Muscle of arm (tissue), 14 donors: ENCODE data around the gene ZBTB24. TPM values are rescaled to one million over a fixed set of nuclear protein-coding genes. Genes with fewer than 3 reads are reported as not detected.
A peak's percentile ranks its signal among the peaks of the same experiment; 100 is the strongest.
"Not testable (repeated sequence)": the region's sequence is repeated elsewhere in the genome, so short reads cannot be mapped to it uniquely, and the experiment has no call there.

Source experiments
- DNase-seq: peaks from one replicate; pipeline ENCODE4 v3.0.0-alpha.2; 2013
- long read RNA-seq, 11 donors: transcript quantifications; one replicate each; lab custom pipeline, GENCODE V29; 2026
- polyA plus RNA-seq, 12 donors: library from polyadenylated mRNA; unstranded; fragments of 120-200 nt; gene quantifications; one replicate each; pipeline ENCODE4 v1.2.1, GENCODE V29; 2013; ENCODE audit not compliant: insufficient read length in 12 of 12

Gene ZBTB24
- 1 to 10 TPM in 11 of 12 donors, not detected in 1; 4.9 to 8.9 (median 5.8) TPM for polyA plus RNA-seq
- long read RNA-seq, donor 1, full-length matches to known transcripts = 1 of 10 reads
- long read RNA-seq, donor 1, partial matches to known transcripts = 9 of 10 reads
- long read RNA-seq, donor 1, other reads (novel, unspliced or antisense) = 0 of 10 reads
- long read RNA-seq, donor 2 = 0 reads
- long read RNA-seq, donor 3 = 0 reads
- long read RNA-seq, donor 4 = 0 reads
- long read RNA-seq, donor 5, full-length matches to known transcripts = 1 of 1 reads
- long read RNA-seq, donor 5, partial matches to known transcripts = 0 of 1 reads
- long read RNA-seq, donor 5, other reads (novel, unspliced or antisense) = 0 of 1 reads
- long read RNA-seq, donor 6, full-length matches to known transcripts = 2 of 2 reads
- long read RNA-seq, donor 6, partial matches to known transcripts = 0 of 2 reads
- long read RNA-seq, donor 6, other reads (novel, unspliced or antisense) = 0 of 2 reads
- long read RNA-seq, donor 7 = 0 reads
- long read RNA-seq, donor 8, full-length matches to known transcripts = 3 of 3 reads
- long read RNA-seq, donor 8, partial matches to known transcripts = 0 of 3 reads
- long read RNA-seq, donor 8, other reads (novel, unspliced or antisense) = 0 of 3 reads
- long read RNA-seq, donor 9 = 0 reads
- long read RNA-seq, donor 10, full-length matches to known transcripts = 1 of 1 reads
- long read RNA-seq, donor 10, partial matches to known transcripts = 0 of 1 reads
- long read RNA-seq, donor 10, other reads (novel, unspliced or antisense) = 0 of 1 reads
- long read RNA-seq, donor 11 = 0 reads

DNA sequence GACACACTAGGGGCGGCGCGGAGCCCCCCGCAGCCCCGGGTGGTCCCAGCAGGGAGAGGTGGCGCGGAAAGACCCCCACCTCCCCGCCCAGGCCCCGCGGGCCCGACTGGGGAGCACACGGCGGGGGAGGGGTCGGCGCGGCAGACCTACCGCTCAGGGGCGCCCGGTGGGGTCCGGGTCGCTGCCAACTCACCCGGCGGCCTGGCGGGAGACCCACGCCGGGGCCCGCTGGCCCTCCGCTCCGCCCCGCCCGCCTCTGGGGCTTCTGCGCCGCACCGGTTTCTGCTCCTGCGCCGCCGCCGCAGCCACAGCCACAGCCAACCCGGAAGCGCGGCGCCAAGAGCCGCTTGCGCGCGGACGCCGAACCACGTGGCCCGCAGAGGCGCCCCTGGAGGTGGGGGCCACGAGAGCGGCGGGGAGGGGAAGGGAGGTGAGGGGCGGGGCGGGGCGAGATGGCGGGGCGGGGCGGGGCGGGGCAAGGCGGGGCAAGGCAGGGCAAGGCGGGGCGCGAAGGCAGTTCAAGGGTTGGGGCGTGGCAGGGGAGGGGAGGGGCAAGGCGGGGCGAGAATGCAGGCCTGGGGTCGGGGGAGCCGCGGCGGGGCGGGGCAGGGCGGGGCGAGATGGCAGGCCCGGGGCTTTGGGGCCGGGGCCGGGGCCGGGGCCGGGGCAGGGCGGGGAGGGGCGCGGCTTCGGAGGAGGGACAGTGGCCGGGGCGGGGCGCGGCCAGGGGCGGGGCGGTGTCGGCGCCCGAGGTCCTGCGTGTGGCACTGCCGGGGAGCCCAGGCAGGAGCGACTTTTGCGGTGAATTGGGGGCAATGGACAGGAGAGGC is at the start of gene ZBTB24:
ZBTB24 (minus strand) TSS at position 315 of the 830 bp plus-strand sequence. CDS start 1,193 bp downstream, outside the sequence.
- DNase-seq = peak; percentile 83

DNA sequence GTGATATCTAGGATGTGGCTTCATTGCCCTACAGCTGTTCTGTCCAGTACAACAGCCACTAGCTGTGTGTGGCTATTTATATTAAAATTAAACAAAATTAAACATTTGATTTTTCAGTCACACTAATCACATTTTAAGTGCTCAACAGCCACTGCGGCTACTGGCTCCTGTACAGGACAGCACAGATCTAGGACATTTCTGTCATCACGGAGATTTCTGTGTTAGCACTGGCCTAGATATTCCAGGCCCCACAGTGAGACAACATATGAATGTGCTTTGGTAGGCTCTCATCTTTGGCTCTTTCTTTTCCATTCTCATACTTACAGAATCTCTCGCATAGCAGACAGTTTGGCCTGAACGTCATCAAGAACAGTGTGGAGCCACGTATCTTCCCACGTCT is 48.4 kb upstream of the ZBTB24 start:
- no peak for DNase-seq

DNA sequence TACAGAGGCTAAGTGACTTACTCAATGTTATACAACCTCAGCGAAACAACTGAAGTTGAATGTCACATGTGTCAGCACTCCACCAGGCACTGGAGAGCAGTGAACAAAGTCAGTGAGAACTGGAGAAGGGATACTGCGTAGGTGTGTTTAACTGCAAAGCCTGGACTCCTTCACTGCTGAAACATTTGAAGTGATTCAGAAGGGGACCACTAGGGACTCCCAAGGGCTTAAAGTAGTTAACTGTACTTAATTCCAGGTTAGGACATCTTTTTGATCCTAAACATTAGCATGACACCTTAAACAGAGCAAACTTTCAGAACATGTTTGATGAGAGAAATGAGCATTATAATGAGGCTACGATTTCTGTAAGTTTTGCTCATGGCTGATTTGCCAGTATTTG is 45.0 kb upstream of the ZBTB24 start:
- DNase-seq = no peak

DNA sequence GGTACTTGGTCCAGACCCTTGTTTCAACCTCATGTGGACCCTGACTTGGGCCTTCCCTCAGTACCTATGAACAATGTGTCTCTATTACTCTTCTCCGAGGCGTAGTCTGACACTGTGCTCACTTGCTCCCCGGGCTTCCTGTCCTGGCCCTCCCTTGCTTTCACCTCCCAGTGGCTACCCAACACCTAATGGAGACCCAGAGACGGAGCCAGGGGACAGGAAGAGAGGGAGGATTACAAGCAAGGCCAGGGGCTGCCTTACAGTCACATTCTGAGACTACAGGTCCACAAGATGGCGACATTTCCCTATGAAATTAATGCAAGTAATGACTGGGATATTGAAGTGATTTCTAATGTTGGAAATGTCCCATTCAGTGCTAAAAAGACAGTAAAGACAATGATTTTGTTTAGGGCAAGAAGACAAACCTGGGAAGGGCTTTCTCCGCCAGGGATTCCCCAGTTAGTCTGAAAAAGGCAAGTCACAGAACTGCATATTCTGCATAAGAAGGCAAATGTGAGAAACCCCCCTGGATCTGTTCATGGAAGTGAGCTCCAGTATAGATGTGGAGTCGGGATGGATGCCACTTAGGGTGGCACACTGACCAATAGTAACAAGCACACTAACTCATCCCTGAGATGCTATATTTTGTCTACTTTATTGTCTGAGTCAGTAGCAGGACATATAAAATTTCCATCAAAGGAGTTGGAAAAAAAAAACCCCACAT is 44.0 kb upstream of the ZBTB24 start:
- DNase-seq = peak; percentile 65

DNA sequence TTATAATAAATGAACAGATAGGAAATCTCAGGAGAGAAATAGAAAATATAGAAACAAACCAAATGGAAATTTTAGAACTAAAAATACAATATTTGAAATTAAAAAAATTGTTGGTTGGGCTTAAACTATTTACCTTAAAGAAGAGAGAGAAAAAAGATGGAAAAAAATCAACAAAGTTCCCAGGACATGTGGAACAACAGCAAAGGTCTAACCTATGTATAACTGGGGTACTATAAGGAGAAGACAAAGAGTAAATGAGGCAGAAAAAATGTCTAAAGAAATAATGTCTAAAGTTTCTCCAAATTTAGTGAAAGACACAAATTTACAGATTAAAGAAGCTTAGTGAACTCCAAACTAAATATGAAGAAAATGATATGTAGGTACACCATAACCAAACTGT is 41.1 kb upstream of the ZBTB24 start:
- no peak for DNase-seq

DNA sequence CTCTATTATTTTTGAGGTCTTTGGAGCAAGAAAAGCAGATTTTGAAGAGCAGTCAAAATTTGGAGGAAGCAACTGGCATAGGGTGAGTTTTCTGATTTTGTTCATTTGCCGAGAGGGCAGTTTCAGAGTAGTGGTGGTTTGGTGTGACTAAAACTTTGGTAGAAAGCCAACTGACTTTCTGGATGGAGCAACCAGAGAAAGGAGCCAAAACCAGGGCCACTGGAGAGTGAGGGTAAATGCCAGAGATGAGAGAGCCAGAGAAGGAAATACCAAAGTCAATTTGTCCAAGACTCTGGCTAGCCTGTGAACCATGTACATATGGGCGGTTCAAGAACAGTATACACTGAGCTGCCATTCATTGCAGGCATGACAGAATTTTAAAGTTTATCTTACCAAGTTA is 40.5 kb upstream of the ZBTB24 start:
- no peak for DNase-seq

DNA sequence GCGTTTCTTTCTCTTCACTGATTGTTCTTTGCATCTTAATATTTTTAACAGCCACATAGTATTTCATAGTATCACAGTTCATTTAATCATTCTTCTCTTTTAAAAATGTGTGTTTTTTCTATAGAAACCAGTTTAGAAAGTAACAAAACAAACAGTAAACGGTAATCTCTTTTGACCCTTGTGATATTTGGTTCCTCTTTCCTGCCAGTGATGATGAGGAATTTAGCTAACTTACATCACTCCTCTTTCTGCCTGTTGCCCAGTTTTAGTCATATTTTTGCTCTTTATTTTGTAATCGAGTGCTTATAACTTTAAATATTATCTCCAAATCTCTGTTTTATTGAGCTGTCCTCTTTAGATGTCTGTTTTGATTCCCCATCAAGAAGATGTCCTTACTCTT is 38.1 kb upstream of the ZBTB24 start:
- DNase-seq = no peak

DNA sequence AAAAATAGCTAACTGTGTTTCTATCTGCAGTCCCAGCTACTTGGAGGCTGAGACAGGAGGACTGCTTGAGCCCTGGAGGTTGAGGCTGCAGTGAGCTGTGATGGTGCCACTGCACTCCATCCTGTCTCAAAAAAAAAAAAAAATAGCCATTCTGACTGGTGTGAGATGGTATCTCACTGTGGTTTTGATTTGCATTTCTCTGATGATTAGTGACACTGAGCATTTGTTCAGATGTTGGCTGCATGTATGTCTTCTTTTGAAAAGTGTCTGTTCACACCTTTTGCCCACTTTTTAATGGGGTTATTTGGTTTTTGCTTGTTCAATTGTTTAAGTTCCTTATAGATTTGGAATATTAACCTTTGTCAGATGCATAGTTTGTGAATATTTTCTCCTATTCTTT is 36.6 kb upstream of the ZBTB24 start:
- not testable (repeated sequence) for DNase-seq

DNA sequence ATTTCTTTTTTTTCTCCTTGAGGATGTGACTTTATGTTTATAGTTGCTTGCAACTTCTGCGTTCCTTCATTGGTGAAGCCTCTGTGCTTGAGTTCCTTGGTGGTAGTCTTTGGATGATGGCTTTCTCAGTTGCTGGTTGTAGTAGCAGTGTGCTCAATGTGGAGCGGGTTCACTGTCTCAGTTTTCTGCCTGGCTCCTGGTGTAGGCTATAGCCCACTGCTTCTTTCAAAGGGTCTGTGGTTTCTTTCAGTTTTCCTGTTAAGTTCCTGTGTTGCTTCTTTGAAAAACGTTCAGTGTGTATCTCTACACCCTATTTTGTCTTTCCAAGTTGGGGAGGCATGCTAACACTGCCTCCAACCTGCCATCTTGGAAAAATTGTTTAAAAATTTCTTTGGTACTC is 33.9 kb upstream of the ZBTB24 start:
- DNase-seq = no peak

DNA sequence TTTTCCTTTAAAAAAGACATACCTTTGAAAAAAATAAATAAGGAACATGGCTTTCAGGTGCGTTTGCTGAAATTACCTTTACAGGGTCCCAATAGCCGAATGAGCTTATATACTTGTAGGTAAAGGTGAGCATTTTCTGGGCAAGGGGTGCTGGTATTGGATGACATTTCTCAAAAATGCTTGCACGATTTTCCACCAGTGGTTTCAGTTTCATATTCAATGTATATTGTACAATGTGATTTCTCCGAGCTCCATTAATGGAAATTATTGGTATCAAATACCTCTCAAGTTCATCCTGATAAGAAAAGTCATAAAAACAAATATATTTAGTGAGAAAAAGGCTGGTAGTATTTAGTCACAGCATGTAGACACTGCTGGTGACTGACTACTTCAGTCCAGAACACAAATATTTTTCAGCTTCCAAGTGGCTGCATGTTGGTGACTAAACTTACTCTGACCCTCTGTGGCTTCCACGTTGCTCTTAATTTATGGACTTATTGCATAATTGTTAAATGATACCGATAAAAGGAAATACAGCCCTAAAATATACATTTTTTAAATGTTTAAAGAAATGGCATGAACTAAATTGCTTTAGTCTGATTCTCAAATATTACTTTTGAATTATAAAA is 32.9 kb upstream of the ZBTB24 start:
- no peak for DNase-seq

DNA sequence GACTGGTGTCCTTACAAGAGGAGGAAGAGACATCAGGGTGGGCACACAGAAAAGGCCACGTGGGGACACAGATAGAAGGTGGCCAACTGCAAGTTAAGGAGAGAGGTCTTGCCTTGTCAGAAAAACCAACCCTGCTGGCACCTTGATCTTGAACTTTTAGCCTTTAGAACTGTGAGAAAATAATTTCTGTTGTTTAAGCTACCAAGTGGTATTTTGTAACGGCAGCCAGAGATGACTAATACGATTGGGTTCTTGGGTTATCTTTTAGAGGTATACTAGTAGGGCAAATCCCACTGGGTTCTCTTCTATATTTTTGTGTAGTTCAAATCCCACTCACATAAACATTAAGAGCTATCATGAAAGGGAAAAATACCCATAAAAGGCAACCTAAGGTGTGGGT is 31.9 kb upstream of the ZBTB24 start:
- DNase-seq = no peak

DNA sequence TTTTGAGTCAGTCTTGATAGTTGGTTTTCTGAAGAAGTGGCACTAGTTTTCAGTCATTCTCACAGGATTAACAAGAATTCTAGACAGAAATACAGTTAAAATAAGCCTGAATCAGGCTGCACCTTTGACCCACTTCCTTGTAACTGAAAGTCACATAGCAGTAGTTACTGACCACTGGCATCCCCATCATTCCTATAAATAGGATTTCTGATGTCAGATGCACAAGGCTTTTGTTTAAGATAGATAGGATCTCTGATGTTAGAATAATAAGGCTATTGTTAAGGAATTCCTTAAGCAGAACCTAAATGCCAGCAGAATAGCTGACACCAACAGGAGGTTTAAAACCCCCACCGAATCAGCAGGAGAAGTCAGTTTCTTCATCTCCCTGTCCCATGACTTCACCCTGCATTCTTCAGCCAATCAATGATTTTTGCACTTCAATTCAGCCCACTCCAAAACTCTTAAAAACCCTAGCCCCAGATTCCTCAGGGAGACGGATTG is 30.6 kb upstream of the ZBTB24 start:
- DNase-seq = no peak

DNA sequence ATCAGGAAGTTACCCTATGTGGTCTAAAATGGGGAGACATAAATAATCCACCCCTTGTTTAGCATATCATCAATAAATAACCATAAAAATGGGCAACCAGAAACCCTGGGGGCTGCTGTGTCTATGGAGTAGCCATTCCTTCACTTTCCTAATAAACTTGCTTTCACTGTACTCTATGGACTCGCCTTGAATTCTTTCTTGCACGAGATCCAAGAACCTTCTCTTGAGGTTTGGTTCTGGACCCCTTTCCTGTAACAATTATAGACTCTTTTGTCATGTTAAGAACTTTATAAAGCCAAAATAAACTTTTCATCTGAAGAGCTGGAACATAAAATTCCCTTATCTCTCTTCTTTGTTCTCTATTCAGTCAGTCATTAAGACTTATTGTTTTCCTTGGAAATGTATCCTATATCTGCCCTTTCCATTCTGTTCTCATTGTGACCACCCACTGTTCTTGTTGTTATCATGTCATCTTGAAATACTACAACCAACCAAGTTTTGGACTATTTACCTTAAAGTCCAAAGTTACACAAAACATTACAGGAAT is 29.3 kb upstream of the ZBTB24 start:
- DNase-seq = no peak

DNA sequence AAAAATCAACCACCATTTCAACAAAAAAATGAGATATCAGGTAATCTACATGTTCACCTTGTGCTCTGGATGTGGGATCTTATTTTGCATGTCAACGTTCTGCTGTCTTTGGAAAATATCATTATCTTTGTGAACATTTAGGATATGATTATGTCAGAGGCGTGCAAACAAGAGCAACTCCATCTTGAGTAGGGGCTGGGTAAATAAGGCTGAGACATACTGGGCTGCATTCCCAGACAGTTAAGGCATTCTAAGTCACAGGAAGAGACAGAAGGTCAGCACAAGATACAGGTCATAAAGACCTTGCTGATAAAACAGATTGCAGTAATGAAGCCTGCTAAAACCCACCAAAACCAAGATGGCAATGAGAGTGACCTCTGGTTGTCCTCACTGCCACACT is 28.8 kb upstream of the ZBTB24 start:
- DNase-seq = no peak

DNA sequence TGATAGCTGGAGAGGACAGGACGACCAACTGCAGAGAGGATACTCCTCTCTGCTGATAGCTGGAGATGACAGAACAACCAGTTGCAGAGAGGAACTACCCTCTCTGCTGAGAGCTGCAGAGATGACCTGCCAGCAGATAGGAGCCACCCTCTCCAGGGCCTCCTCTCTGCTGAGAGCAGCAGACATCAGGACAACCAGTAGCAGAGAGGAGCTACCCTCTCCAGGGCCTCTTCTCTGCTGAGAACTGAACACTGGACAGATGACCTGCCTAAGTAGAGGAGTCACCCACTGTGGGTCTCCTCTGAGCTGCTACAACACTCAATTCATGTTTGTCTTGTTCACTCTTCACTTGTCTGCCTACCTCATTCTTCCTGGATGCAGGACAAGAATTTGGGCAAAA is 27.3 kb upstream of the ZBTB24 start:
- DNase-seq = no peak

DNA sequence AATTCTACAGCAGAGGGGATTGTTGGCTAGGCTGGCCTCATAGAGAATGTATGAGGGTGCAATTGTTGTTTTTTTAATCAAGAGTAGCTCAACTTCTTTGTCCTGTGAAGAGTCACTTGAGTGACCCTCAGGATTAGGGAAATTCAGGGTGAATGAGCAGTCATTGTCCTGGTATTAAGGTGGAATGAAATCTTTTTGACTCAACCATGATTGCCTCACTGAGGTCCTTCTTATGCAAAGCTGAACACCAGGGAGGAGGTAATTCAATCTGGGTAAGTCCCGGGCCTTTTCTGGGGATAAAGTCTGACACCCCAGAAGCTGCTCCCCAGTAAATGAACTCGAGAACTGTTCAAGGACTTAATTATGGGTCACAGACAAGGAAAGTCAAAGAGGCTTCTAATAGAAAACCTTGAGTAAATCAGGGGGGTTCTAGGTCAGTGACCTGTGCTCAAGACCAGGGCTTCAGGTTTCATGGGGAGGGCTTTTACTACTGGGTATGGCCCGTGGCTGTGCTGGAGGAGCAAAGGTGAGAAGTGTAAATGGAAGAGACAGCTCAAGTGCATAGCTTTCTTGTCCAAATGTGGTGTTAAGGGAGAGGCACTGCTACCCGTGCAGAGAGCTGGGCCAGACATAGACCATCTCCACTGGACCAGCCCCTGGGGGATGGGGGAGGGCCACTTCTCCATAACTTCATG is 25.3 kb upstream of the ZBTB24 start:
- DNase-seq = no peak

DNA sequence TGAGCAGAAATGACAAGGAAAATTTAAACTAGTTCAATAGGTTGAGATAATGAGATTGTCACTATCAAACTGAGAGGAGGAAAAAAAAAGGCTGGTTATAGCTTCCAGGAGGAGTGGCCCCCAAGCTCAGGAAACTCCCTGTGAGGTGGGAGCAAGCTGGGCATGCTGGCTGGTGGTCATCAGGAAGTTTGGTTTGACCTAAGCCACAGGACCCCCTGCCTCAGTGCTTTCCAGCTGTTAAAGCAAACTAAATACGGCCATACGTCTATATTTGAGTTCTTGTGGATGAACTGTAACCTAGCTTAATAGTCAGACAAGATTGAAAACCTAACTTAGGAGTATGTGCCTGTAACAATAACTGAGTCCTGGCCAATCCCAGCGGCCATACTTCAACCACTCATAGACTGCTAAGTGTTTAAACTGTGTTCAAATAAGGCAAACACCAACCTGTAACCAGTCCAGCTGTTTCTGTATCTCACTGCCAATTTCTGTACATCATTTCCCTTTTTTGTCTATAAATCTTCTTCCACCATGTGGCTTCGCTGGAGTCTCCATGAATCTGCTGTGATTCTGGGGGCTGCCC is 24.6 kb upstream of the ZBTB24 start:
- DNase-seq = no peak

DNA sequence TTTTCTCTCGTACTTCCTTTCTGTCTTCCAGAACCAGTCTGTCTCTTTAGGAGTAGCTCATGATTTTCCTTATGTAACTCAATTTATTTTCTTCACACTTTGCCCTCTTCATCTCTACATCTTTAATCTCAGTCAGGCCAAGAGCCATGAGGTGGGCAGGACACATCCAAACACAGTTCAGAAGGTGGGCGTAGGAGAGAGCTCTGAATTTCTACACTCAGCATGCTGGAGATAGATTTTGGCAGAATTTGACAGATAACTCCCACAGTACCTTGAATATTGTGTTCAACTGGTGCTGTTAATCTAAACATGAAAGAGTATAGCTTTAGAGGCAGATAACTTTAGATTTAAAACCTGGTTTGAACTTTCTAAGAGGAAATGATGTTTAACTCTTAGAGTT is 23.8 kb upstream of the ZBTB24 start:
- DNase-seq = no peak

DNA sequence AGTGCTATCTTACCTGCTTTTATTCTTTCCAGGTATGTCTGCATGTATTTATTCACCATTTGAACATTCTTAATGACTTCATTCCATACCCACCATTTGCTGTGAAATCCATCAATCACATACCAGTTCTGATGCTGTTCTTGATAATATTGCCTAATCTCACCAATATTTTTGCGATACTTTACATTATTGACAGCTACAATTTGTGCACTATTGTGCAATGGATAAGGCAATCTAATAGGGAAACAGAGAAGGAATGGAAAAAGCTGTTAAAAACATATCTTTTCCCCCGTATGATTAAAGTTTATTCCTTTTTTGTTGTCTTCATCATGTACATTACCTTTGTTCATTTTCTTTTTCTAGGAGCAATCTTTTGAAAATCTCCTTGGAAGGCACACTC is 23.3 kb upstream of the ZBTB24 start:
- no peak for DNase-seq
